HG03280 (cell line): Measurements from ENCODE around the gene FAM216A.
A peak's percentile ranks its signal among the peaks of the same experiment; 100 is the strongest.
"Not testable (repeated sequence)": the region's sequence is repeated elsewhere in the genome, so short reads cannot be mapped to it uniquely, and the experiment has no call there.

Experiments
- ATAC-seq: cut with Tn5 transposase; IDR thresholded peaks from one replicate; pipeline ENCODE4 v1.9.1; 2021; ENCODE audit warnings: mild to moderate bottlenecking, moderate library complexity; ENCODE audit not compliant: unreplicated experiment

The FAM216A gene, protein sequence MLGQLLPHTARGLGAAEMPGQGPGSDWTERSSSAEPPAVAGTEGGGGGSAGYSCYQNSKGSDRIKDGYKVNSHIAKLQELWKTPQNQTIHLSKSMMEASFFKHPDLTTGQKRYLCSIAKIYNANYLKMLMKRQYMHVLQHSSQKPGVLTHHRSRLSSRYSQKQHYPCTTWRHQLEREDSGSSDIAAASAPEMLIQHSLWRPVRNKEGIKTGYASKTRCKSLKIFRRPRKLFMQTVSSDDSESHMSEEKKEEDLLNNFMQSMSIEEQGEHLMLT

DNA sequence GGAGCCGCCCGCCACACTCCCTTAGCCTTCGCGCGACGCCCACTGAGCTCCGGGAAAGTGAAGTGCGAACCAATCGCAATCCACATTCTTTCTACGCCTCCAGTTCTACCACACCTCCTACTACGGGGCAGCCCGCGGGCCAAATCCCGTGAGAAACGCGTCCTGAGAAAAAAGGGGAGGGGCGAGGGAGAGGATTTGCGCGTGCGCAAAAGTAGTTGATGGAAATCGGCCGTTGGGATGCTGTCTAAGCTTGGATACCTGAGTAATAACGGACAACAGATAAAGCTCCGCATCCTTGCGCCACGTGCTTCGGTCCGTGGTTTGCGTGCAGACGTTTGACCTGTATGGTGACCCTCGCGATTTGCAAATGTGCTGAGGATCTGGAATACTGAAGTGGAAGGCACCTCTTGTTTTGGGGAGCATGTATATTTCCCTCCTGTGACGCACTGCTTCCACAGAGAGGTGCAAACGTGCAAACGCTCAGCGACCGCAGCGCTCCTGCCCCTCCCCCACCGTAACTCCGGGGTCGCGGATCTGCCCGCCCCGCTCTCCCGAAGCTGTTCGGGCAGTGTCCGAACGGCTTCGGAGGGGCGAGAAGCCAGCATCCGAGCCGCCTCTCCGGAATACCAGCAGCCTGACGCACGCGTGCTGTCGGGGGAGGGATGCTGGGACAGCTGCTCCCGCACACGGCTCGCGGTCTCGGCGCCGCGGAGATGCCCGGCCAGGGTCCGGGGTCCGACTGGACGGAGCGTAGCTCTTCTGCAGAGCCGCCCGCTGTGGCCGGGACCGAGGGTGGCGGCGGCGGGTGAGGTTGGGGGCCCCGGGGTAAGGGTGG lies at the start of gene FAM216A, which contains the start of gene GPN3:
FAM216A (plus strand) TSS at position 632 of the 835 bp plus-strand sequence; CDS start at position 663, 31 bp downstream.
GPN3 (minus strand) TSS at position 44 of the 835 bp plus-strand sequence. CDS start 54 bp downstream, outside the sequence.
- ATAC-seq, result peak; percentile 77

DNA sequence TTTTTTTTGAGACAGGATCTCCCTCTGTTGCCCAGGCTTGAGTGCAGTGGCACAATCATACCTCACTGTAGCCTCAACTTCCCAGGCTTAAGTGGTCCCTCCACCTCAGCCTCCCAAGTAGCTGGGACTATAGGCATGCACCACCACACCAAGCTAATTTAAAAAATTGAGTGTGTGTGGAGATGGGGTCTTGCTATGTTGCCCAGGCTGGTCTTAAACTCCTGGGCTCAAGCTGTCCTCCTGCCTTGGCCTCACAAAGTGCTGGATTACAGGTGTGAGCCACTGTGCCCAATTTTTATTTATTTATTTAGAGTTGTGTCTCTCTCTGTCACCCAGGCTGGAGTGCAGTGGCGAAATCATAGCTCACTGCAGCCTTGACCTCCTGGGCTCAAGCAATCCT lies 48.0 kb upstream of the FAM216A start:
- not testable (repeated sequence) for ATAC-seq

DNA sequence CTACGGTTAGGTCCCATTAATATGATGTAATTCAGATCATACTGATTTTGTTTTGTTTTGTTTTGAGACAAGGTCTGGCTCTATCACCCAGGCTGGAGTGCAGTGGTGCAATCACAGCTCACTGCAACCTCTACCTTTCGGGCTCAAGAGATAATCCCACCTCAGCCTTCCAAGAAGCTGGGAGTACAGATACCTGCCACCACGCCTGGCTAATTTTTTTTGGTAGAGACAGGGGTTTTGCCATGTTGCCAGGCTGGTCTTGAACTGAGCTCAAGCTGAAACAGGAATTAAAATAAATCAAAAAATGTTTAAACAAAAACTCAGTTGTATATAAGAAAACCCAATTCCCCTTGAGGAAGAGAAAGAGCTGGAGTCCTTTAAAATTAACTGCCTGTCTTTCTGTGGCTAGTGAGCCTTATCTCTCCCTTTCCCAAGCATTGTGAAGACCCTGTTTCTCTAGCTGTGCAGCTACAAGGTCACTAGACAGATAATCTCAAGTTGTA lies 47.4 kb upstream of the FAM216A start:
- no peak for ATAC-seq

DNA sequence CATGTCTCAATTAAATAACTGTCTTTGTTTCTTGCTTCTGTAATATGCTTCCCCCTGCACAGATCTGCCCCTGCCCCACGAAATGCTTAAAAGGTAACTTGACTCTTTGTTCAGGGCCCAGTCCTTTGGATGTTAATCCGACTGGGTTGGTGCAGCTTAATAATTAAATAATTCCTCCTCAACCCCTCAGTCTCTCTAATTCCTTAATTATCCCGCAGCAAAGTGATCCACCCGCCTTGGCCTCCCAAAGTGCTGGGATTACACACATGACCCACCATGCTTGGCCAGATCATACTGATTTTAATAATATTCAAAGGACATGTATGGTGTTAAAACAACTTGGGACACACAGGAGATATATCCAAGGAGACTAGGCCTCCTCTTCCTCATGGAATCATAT lies 46.9 kb upstream of the FAM216A start:
- ATAC-seq, result no peak

- ATAC-seq, result no peak
Observed at GRCh38 chr12:110424237-110424636, 44.4 kb upstream of the FAM216A start.

- ATAC-seq, result no peak
Observed at GRCh38 chr12:110426406-110426805, 42.2 kb upstream of the FAM216A start.

- ATAC-seq, result not testable (repeated sequence)
Observed at GRCh38 chr12:110429676-110430075, 39.0 kb upstream of the FAM216A start.

DNA sequence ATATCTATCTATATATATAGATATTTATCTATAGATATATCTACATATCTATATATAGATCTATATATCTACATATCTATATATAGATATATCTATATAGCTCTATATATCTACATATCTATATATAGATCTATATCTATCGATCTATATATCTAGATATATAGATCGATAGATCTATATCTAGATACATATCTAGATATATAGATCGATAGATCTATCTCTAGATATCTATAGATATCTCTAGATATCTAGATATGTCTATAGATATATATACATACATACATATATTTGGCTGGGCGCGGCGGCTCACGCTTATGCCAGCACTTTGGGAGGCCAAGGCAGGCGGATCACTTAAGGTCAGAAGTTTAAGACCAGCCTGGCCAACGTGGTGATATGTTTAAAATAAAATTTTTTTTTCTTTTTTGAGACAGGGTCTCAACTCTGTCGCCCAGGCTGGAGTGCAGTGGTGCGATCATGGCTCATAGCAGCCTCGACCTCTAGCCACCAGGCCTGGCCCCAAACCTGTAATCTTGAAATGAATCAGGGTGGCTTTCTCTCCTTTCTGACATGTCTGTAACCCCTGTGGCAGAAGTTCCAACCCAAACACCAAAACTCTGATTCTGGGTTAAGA lies 36.6 kb upstream of the FAM216A start:
- no peak for ATAC-seq

GRCh38 chr12:110436231-110436630 lies 32.4 kb upstream of the FAM216A start:
- no peak for ATAC-seq

GRCh38 chr12:110444455-110444854 lies 24.2 kb upstream of the FAM216A start:
- no peak for ATAC-seq

DNA sequence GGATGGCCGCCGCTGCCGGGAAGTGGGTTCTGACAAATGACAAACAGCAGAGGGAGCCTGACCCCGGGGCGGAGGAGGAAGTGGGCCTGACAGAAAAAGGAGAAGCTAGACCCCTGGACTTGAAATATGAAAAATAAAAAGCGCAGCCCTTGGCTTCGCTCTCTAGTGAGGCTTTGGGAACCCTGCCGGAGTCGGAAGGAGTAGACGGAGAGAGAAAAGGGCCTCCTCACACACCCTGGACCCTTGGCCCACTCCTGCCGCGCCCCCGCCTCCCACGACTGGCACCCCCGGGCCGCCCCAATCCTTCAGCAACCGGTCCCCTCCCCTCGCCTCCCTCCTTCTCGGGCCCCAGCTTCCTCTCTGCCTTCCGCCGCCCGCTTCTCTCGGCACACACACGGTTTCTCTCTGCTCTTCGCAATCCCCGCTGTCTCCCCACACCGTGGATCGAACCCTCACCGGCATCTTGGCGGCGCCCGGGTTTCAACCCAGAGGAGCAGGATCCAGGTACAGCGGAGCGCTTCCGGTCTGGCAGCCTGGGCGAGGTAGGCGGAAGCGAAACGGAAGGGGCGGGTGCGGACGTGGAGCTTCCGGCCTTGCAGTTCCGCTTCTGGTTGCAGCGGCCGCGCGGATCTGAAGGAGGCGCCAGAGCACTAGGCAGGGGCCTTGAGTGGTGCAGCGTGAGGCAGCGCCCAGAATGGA lies 18.7 kb upstream of the FAM216A start, which contains the start of gene ARPC3:
ARPC3 (minus strand) TSS at position 539 of the 699 bp plus-strand sequence; CDS start at position 462, 77 bp downstream.
- peak; percentile 96 for ATAC-seq

DNA sequence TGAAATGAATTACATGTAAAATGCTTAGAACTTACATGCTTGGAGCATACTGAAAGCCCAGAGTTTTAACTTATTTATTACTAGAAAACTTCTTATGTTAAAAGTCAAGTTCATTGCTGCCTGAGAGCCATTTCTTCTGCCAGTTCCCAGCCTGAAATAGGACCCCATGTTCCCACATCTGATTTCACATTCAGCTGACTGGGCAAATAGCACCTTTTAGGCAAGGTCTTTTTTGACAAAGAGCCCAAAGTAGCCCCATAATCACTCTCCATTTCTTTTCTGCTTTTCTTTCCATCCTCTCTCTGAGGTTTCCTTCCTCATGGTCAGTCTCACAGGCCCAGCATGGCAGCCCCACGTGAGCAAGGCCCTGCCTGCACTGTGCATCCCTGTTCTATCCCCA lies 17.4 kb upstream of the FAM216A start:
- ATAC-seq, result no peak

GRCh38 chr12:110453569-110454296 lies 14.9 kb upstream of the FAM216A start:
- no peak for ATAC-seq

DNA sequence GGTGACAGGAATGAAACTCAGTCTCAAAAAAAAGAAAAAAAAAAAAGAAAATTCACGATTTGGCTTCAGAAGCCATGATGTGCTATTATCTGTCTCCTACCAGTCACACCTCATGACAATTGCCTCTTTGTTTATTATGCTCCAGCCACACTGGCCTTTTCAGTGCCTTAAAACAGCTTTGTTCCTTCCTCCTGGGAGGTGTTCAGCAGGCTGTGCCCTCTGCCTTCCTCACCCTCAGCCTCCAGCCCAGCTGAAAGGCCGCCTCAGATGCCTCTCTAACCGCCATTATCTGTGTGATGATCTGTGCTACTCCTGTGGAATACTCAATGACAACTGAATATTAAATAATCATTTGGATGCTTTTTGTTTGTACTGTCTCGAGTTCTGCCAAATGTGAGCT lies 9.9 kb upstream of the FAM216A start:
- no peak for ATAC-seq

GRCh38 chr12:110461189-110461588 lies 7.5 kb upstream of the FAM216A start:
- not testable (repeated sequence) for ATAC-seq

- no peak for ATAC-seq
Observed at GRCh38 chr12:110465024-110465423, 3.6 kb upstream of the FAM216A start.

GRCh38 chr12:110465765-110466164 lies 2.9 kb upstream of the FAM216A start:
- not testable (repeated sequence) for ATAC-seq

DNA sequence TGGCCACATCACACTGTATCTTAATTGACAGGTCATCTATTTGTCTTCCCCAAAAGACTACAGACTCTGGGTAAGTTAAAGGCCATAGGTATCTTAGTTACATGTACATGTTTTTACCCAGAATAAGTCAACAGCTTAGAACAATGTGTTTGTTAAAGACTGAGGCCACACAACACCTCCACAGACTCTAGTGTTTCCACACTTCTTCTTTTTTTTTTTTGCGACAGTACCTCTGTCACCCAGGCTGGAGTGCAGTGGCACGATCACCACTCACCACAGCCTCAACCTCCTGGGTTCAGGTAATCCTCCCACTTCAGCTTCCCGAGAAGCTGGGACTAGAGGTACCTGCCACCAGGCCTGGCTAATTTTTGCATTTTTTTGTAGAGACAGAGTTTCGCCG lies 1.9 kb upstream of the FAM216A start:
- no peak for ATAC-seq

- no peak for ATAC-seq
Observed at GRCh38 chr12:110467847-110468213, 815 bp upstream of the FAM216A start.

- no peak for ATAC-seq
Observed at GRCh38 chr12:110475426-110475825, 6.8 kb downstream of the FAM216A start.
